ENCODE data around the gene HCRTR1.

The HCRTR1 gene

DNA sequence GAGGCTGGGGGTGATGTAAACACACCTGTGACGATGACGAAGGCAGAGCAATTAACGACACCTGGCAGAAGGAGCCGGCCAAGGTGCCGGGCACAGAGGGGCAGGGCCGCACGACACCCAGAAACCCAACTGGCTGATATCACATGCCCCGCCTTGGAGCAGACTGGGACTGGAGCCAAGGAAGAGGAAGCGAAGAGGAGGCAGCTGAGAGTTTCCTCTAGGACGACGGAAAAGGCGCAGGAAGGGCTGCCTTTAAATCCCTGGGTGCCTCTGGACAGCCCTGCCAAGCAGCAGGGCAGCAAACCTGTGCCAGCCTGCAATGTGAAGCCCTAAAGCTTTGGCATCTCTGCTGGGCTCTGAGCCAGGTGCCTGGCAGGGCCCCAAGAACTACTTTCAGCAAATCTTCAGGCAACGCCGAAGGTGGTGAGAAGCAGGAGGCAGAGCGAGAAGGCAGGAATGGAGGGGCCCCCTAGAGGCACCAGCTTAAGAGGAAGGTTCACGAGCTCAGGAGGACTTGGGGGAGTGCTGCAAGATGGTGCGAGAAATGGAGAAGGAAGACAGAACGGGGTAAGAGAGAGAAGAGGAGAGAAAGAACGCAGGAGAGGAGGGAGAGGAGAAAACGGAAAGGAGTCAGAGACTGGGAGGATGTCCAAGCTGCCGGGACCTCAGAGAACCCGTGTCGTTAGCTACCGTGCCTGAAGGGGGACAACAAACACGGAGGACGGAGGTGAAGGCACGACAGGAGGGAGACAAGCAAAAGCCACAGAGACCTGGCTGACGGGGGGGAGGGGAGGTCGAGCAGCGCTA, 52.5 kb downstream of the HCRTR1 start:
- DNase-seq, result peak; percentile 29

DNA sequence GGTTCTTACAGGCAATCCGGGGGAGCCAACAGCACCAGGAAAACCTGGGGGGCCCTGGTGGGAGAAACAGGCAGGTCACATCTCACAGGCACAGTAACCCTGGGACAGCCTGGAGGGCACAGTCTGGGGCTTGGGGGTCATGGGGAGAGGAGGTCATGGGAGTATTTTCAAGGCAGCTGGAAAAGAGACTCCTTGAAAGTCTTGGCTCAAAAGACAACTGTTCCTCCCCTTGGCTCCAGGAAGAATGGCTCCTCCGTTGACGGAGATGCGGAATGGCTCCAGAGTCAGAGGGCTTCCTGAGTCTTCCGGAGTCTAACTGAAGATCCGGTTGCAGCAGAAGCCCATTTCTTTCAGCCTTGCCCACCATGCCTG, 53.1 kb downstream of the HCRTR1 start:
- no peak for DNase-seq

DNA sequence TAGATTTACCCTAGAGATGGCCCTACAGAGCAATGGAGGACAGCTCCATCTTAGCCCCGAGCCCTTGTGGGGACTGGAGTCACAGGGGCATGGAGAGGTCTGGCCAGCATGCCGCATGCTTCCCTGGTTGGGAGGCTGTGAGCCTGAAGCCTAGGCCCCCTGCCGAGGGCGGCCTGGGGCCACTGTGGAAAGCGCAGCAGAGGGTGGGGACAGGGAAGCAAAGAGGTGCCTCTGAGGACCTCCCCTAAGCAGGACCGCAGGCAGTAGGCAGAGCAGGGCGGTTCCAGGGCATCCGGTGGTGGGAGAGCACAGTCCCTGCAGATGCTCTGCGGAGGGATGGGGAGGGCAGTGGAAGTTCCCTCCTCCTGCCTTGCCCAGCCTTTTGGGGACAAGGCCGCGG, 53.7 kb downstream of the HCRTR1 start:
- DNase-seq, result no peak

DNA sequence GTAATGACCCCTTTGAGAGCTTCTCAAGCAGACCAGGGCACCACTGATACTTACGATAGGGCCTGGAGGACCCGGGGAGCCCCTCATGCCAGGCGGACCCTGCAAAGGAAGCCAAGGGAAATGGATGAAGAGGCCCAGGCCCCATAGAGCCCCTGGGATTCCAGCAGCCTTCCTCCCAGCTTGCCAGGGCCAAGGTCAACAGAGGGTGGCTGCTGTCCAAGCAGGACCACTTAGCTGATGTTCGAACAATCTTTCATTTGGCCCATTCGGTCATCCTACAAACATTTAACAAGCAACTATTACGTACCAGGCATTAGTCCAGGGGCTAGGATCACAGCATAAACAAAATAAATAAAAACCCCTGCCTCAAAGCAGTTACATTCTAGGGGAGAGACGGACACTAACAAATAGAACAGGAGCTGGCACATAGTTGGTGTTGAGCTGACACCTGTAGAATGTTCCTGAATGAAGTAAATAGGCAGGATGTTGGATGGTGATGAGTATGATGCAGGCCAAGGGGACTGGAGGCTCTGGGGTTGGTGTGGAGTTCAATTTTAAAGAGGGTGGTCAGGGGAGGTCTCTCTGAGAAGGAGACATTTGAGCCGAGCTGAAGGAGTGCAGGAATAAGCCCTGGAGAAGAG, 54.2 kb downstream of the HCRTR1 start:
- no peak for DNase-seq

DNA sequence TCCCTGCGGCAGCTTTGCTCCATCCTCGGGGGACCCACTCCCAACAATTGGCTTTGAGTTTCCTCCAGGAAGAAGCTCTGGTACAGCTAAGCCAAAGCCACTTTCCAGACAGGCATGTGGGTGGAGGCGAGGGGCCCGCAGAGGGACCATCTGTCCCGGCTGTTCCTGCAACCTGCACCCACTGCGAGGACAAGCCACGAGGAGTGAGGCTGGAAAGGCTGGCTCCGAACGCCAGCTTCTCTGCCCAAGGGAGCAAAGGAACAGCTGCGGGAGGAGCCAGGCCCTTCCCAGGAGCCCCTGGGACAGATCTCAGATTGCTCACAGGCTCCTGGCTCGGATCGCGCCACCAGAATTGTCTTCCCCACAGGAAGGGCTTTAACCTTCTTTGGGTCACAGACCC, 55.5 kb downstream of the HCRTR1 start:
- no peak for DNase-seq

DNA sequence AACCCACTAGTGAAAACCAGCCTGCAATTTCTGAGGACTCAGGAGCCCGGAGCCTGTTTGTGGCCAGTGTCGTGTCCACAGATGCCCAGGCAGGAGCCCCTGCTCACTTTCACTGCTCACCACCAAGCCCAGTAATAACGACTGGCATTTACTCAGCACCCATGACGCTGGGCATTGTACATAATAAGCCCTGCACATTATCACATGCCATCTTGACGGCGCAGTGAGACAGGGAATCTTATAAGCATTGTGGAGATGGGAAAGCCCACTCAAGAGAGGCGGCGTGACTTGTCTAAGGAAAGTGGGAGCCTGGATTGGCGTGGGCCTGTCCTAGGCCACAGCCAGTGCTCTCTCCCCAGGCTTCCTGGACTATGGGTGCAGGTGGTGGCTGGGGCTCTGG, 55.9 kb downstream of the HCRTR1 start:
- no peak for DNase-seq

DNA sequence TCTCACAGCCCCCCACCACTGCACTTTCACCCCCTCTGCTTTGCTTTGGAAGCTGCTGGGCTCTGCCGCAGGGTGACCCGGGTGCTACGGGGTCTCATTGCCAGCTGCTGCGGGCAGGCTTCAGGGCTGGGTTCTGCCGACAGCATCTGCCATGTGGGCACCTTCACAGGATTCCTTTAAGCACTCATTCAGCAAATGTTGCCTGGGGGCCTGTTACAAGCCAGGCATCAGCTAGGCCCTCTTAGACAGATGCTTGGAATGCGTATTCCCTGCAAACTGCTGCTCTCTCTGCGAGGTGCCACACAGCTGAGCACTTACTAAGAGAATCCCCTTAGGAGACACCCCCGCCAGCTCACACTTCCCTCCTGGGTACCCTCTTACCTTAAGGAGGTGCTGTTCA, 57.1 kb downstream of the HCRTR1 start:
- DNase-seq, result no peak

DNA sequence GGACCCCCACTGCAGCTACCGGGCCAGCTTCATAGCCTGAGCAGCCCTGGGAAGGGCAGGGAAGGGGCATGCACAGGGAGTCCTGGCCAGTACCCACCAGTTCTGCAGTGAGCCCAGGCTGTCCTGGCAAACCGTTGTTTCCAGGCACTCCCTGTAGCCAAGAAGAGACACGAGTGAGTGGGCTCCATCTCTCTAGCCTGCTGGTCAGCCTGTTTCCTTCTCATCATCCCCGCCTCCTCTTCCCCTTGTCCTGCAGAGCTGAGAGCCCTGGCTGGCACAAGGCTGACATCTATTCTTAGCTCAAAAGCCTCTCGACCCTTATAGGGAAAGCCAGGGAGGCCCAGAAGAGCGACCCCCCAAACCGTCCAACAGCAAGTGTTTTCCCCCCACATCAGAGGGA, 57.7 kb downstream of the HCRTR1 start:
- DNase-seq, result no peak

DNA sequence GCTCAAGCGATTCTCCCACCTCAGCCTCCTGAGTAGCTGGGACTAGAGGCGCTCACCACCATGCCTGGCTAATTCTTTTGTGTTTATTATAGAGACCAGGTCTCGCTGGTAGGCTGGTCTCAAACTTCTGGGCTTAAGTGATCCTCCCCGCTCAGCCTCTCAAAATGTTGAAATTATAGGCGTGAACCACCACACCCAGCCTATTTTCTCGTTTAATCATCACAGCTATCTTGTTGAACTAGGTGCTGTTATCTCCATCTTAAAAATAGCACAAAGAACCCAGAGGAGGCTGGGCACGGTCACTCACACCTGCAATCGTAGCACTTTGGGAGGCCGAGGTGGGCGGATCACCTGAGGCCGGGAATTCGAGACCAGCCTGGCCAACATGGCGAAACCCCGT, 58.3 kb downstream of the HCRTR1 start:
- DNase-seq, result no peak
